Trophoblast cell (in vitro differentiated cells and primary cell): ENCODE data around the gene CST3.
"Not testable (repeated sequence)": the region's sequence is repeated elsewhere in the genome, so short reads cannot be mapped to it uniquely, and the experiment has no call there.

ENCODE experiments used
- DNase-seq, 2 donors: peaks; one replicate each; pipeline ENCODE4 v3.0.0-alpha.2; 2016
- H2AFZ ChIP-seq: 2 replicates; pipeline ENCODE4 v1.6.1; 2013; ENCODE audit warnings: low read length, moderate library complexity, mild to moderate bottlenecking; ENCODE audit not compliant: insufficient read depth, poor library complexity
- H2AK5ac ChIP-seq: 2 replicates; pipeline ENCODE4 v1.6.1; 2013; ENCODE audit warnings: mild to moderate bottlenecking, low read length
- H2BK120ac ChIP-seq: 2 replicates; pipeline ENCODE4 v1.6.1; 2013; ENCODE audit warnings: low read length, mild to moderate bottlenecking, moderate library complexity; ENCODE audit not compliant: insufficient read depth, poor library complexity
- H2BK12ac ChIP-seq: 2 replicates; pipeline ENCODE4 v1.6.1; 2013; ENCODE audit warnings: mild to moderate bottlenecking, low read length, moderate library complexity
- H2BK5ac ChIP-seq: 2 replicates; pipeline ENCODE4 v1.6.1; 2013; ENCODE audit warnings: low read length, low read depth, moderate library complexity, mild to moderate bottlenecking; ENCODE audit not compliant: poor library complexity
- H3K14ac ChIP-seq: 2 replicates; pipeline ENCODE4 v1.6.1; 2013; ENCODE audit warnings: mild to moderate bottlenecking, low read length
- H3K18ac ChIP-seq: 2 replicates; pipeline ENCODE4 v1.6.1; 2013; ENCODE audit warnings: mild to moderate bottlenecking, low read length
- H3K23ac ChIP-seq: 2 replicates; pipeline ENCODE4 v1.6.1; 2013; ENCODE audit warnings: low read length
- H3K27ac ChIP-seq: 2 replicates; pipeline ENCODE4 v1.5.1; 2013; ENCODE audit warnings: low read depth, mild to moderate bottlenecking, inconsistent platforms, low read length, moderate library complexity
- H3K27me3 ChIP-seq: 2 replicates; pipeline ENCODE4 v1.6.1; 2013; ENCODE audit warnings: inconsistent platforms, mild to moderate bottlenecking, low read length, moderate library complexity; ENCODE audit not compliant: insufficient read depth
- H3K36me3 ChIP-seq, 2 experiments: 1 replicate in 1 of 2; 2 replicates in 1 of 2; pipeline ENCODE4 v1.6.1; 2013; ENCODE audit warnings: low read length in 2 of 2, mild to moderate bottlenecking in 2 of 2, moderate library complexity in 1 of 2; ENCODE audit not compliant: insufficient read depth in 2 of 2, control insufficient read depth in 1 of 2
- H3K4ac ChIP-seq: 2 replicates; pipeline ENCODE4 v1.6.1; 2013; ENCODE audit warnings: low read depth, mild to moderate bottlenecking, low read length, moderate library complexity
- H3K4me1 ChIP-seq, 2 experiments: 1 replicate in 1 of 2; 2 replicates in 1 of 2; pipeline ENCODE4 v1.6.1; 2013; ENCODE audit warnings: low read length in 2 of 2, mild to moderate bottlenecking in 2 of 2, moderate library complexity in 1 of 2; ENCODE audit not compliant: insufficient read depth in 2 of 2, control insufficient read depth in 1 of 2
- H3K4me2 ChIP-seq: 2 replicates; pipeline ENCODE4 v1.6.1; 2013; ENCODE audit warnings: inconsistent platforms, mild to moderate bottlenecking, low read length, moderate library complexity
- H3K4me3 ChIP-seq: 2 replicates; pipeline ENCODE4 v1.5.1; 2013; ENCODE audit warnings: mild to moderate bottlenecking, low read depth, low read length, inconsistent platforms
- H3K79me1 ChIP-seq: one replicate; pipeline ENCODE4 v1.6.1; 2013; ENCODE audit warnings: low read length
- H3K79me2 ChIP-seq: 2 replicates; pipeline ENCODE4 v1.6.1; 2013; ENCODE audit warnings: low read length, mild to moderate bottlenecking; ENCODE audit not compliant: control insufficient read depth, insufficient read depth, poor library complexity
- H3K9ac ChIP-seq: 2 replicates; pipeline ENCODE4 v1.6.1; 2013; ENCODE audit warnings: mild to moderate bottlenecking, low read length
- H3K9me3 ChIP-seq: 2 replicates; pipeline ENCODE4 v1.6.1; 2013; ENCODE audit warnings: low read depth, mild to moderate bottlenecking, control low read depth, inconsistent platforms, low read length; ENCODE audit not compliant: insufficient read depth
- H4K12ac ChIP-seq: 2 replicates; pipeline ENCODE4 v1.6.1; 2013; ENCODE audit warnings: low read depth, mild to moderate bottlenecking, low read length, moderate library complexity
- H4K8ac ChIP-seq: 2 replicates; pipeline ENCODE4 v1.6.1; 2013; ENCODE audit warnings: low read depth, mild to moderate bottlenecking, low read length, moderate library complexity
- H4K91ac ChIP-seq: one replicate; pipeline ENCODE4 v1.6.1; 2013; ENCODE audit warnings: low read depth, mild to moderate bottlenecking, low read length, moderate library complexity
- WGBS: extraction: QIAGEN DNeasy Blood & Tissue Kit; methylation state at CpG from one replicate; pipeline ENCODE4 v1.1.7; 2013; ENCODE audit warnings: missing lambda C conversion rate; ENCODE audit not compliant: insufficient read length, insufficient coverage; ENCODE audit errors: extremely low coverage; 5-methylcytosine and 5-hydroxymethylcytosine counted together

The CST3 gene

DNA sequence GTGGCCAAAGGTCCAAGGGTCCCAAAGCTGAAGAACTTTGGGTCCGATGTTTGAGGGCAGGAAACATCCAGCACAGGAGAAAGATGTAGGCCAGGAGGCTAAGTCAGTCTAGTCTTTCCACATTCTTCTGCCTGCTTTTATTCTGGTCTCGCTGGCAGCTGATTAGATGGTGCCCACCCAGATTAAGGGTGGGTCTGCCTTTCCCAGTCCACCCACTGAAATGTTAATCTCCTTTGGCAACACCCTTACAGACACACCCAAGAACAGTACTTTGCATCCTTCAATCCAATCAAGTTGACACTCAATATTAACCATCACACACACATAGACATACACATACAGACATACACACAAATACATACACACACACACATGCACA lies 21.8 kb upstream of the CST3 start:
- not testable (repeated sequence) for H3K79me2 ChIP-seq, H4K8ac ChIP-seq, H3K4me1 ChIP-seq, H2BK12ac ChIP-seq, H3K9ac ChIP-seq, H2BK5ac ChIP-seq, H4K91ac ChIP-seq, H2BK120ac ChIP-seq, H2AK5ac ChIP-seq, H3K4me3 ChIP-seq, H3K4ac ChIP-seq, H3K27me3 ChIP-seq, H3K14ac ChIP-seq, H3K4me2 ChIP-seq, H4K12ac ChIP-seq, H3K79me1 ChIP-seq, H3K9me3 ChIP-seq, DNase-seq, H3K36me3 ChIP-seq, H3K27ac ChIP-seq, H3K18ac ChIP-seq, H2AFZ ChIP-seq, H3K23ac ChIP-seq
- no CpG with 5 or more reads among the region's 2 CpGs for WGBS

GRCh38 chr20:23658989-23659609 lies 21.3 kb upstream of the CST3 start:
- Histone ChIP-seq H3K23ac (no peak overlapping the region), H2AFZ (no peak overlapping the region), H3K9ac (no peak overlapping the region), H3K27ac (no peak overlapping the region), H3K27me3 (no peaks in the 10 kb centered on the region), H3K4me1 (no peaks in the 10 kb centered on the region), H3K36me3 (no peaks in the 10 kb centered on the region), H4K12ac (no peak overlapping the region), H2BK12ac (no peak overlapping the region), H3K4me2 (no peak overlapping the region), H4K91ac (no peak overlapping the region), H3K4ac (no peak overlapping the region), H2BK5ac (no peak overlapping the region), H3K79me1 (no peaks in the 10 kb centered on the region), H2BK120ac (no peak overlapping the region), H3K9me3 (no peaks in the 10 kb centered on the region), H3K4me3 (no peak overlapping the region), H3K18ac (no peak overlapping the region), H4K8ac (no peak overlapping the region), H2AK5ac (no peak overlapping the region), H3K14ac (no peak overlapping the region), H3K79me2 (no peaks in the 10 kb centered on the region)
- no peak for DNase-seq
- no CpG with 5 or more reads among the region's 8 CpGs for WGBS

DNA sequence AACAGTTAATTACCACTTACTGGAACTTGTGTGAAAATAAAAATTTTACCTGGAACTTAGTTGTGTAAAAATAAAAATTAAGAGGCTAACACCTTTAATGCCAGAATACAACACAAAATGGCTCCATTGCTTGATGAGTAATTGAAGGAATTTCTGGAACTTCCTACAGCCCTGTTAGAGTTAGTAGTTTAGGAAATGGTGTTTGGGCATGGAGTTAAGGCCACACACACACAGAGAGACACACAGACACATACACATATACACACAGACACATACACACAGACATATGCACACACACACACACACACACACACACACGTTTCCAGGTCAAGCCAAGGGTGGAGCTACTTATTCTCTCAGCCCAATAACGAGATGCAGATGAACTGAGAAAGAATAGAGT lies 20.6 kb upstream of the CST3 start:
- Histone ChIP-seq H3K79me1 (no peaks in the 10 kb centered on the region), H4K12ac (no peak overlapping the region), H4K8ac (no peak overlapping the region), H3K79me2 (no peaks in the 10 kb centered on the region), H4K91ac (no peak overlapping the region), H2BK5ac (no peak overlapping the region), H3K4me2 (no peak overlapping the region), H3K4me3 (no peak overlapping the region), H3K4ac (no peak overlapping the region), H3K9ac (no peak overlapping the region), H2BK12ac (no peak overlapping the region), H3K18ac (no peak overlapping the region), H3K14ac (no peak overlapping the region), H3K9me3 (no peaks in the 10 kb centered on the region), H2AK5ac (no peak overlapping the region), H2BK120ac (no peak overlapping the region), H3K4me1 (no peaks in the 10 kb centered on the region), H3K27ac (no peak overlapping the region), H3K23ac (no peak overlapping the region), H3K27me3 (no peaks in the 10 kb centered on the region), H2AFZ (no peak overlapping the region), H3K36me3 (no peaks in the 10 kb centered on the region)
- no peak for DNase-seq
- no CpG with 5 or more reads among the region's 2 CpGs for WGBS

GRCh38 chr20:23657202-23657601 lies 19.4 kb upstream of the CST3 start:
- no peaks in the 10 kb centered on the region for H3K36me3 ChIP-seq
- no peak overlapping the region for H2BK5ac ChIP-seq
- no peak overlapping the region for H4K8ac ChIP-seq
- no peak overlapping the region for H3K18ac ChIP-seq
- H2BK12ac ChIP-seq, result no peak overlapping the region
- H3K4ac ChIP-seq, result no peak overlapping the region
- H4K91ac ChIP-seq, result no peak overlapping the region
- H3K79me1 ChIP-seq, result no peaks in the 10 kb centered on the region
- no peak overlapping the region for H3K27ac ChIP-seq
- H3K4me1 ChIP-seq, result no peaks in the 10 kb centered on the region
- DNase-seq, result no peak
- no peak overlapping the region for H3K14ac ChIP-seq
- H3K4me2 ChIP-seq, result no peak overlapping the region
- no peaks in the 10 kb centered on the region for H3K9me3 ChIP-seq
- no peak overlapping the region for H4K12ac ChIP-seq
- no peaks in the 10 kb centered on the region for H3K79me2 ChIP-seq
- no peak overlapping the region for H2AK5ac ChIP-seq
- H3K9ac ChIP-seq, result no peak overlapping the region
- WGBS, result no CpG with 5 or more reads among the region's 8 CpGs
- no peaks in the 10 kb centered on the region for H3K27me3 ChIP-seq
- H2BK120ac ChIP-seq, result no peak overlapping the region
- no peak overlapping the region for H2AFZ ChIP-seq
- no peak overlapping the region for H3K4me3 ChIP-seq
- no peak overlapping the region for H3K23ac ChIP-seq
